ENCODE data around the gene DAPK1. TPM values are rescaled to one million over a fixed set of nuclear protein-coding genes. Genes with fewer than 3 reads are reported as not detected.

The DAPK1 gene
- total and polyA plus RNA-seq, 10 of the 15 experiments (the other 5 are each of a cell fraction or from before 2014, with no cell fraction given): 8.2 to 94.7 (median 51.6) TPM

DNA sequence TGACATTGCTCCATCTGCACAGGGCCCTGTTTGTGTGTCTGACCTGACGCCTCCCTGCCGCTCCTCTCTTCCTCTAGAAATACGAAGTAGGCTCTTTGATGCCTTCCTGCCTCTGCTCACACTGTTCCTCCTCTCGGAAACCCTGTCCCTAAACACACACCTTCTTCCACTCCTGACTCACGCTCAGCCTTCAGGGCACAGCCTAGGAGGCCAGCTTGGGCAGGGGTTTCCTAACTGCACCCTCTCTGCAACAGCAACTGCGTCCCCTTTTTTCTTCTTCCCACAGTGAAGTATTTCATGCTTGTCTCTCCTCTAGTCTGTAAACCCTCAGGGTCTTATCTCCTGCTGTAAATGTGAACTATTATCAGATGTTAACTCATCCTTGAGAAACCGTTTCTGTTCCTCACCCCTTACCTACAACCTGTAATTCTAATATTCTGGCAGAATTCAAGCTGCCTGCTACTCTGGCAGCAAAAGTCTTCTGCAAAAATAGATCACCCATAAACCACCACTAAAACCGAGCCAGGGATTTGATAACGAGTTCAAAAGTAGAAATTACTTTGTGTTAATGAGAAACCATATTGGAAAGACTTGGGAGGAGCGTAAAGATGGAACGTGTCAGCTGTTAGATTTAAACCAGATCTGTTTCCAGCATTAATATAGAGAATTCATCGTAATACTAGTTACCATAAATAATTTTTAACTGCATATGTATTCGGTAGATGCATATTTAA lies 100.2 kb downstream of the DAPK1 start:
- WGBS (ENCODE audit: insufficient coverage, insufficient replicate concordance, low lambda C conversion rate, missing lambda C conversion rate): 47% methylated on average over 13 of the region's 13 CpGs
- H3K9me3 ChIP-seq (replicated peaks; ENCODE audit: control insufficient read depth, insufficient read depth, low read length): no peaks in the 10 kb centered on the region
- no peaks in the 10 kb centered on the region for H3K4me1 ChIP-seq (ENCODE audit: control insufficient read depth, insufficient read depth, low read length)
- ChIA-PET POLR2A (interaction anchor here (1.2 kb wide), 1 partner anchor 11 kb away, joined by 3 read pairs; no protein-coding TSS in a partner anchor), SMC1A (ENCODE audit: uncharacterized antibody, unreplicated experiment) (interaction anchor here (1.1 to 1.3 kb wide), 3 partner anchors 17 to 102 kb away, joined by 3 to 5 read pairs (median 4); no protein-coding TSS in a partner anchor), CTCF (no interaction called here), RAD21 (ENCODE audit: unreplicated experiment) (no interaction called here)
- in situ Hi-C loops (cut with MboI): no loop called here
- no peaks in the 10 kb centered on the region for H3K36me3 ChIP-seq (ENCODE audit: control insufficient read depth in 2 of 2, insufficient read depth in 2 of 2, low read length in 1 of 2)
- no peak overlapping the region for H3K4me3 ChIP-seq
- H3K27ac ChIP-seq (ENCODE audit: control insufficient read depth, insufficient read depth): no peak overlapping the region
- DNase-seq (ENCODE audit: low read depth, low spot score) (no peak), FAIRE-seq (no peak), ATAC-seq (no peak)
- no TSS peak for BruUV-seq (replicated peaks)
- no peak overlapping the region for H3K4me2 ChIP-seq (ENCODE audit: control insufficient read depth, insufficient read depth)
- H3K79me2 ChIP-seq (ENCODE audit: control insufficient read depth, insufficient read depth, low read length): peaks cover 2% of the 10 kb centered on the region; the same call in 1 of the 2 replicates
- intact Hi-C loops (cut with micrococcal nuclease; ENCODE audit: unreplicated experiment): no loop called here
- H3K27me3 ChIP-seq (replicated peaks in 1 of 2; ENCODE audit: control insufficient read depth in 2 of 2, insufficient read depth in 2 of 2, low read length in 1 of 2): no peaks in the 10 kb centered on the region
- TF ChIP-seq NR2C2 (IDR thresholded peaks at IDR 0.05; ENCODE audit: borderline replicate concordance, control insufficient read depth, insufficient read length, low read depth): no peak
- TF ChIP-seq RFX5 (IDR thresholded peaks at IDR 0.05; ENCODE audit: low read depth, low read length): no peak
- no peak for TF ChIP-seq MEF2A (IDR thresholded peaks at IDR 0.05; ENCODE audit: insufficient read depth, low read depth, low read length)
- TF ChIP-seq YBX1 (IDR thresholded peaks at IDR 0.05): no peak
- no peak for TF ChIP-seq MXI1 (IDR thresholded peaks at IDR 0.05; ENCODE audit: low read depth, low read length)
- no peak for TF ChIP-seq GATAD2B (conservative IDR thresholded peaks at IDR 0.05; ENCODE audit: low read depth)
- TF ChIP-seq RBBP5 (conservative IDR thresholded peaks at IDR 0.05): no peak
- no peak for TF ChIP-seq DPF2 (IDR thresholded peaks at IDR 0.05)
- no peak for TF ChIP-seq POLR2AphosphoS5 (IDR thresholded peaks at IDR 0.05; ENCODE audit: low read length)
- no peak for TF ChIP-seq NR2F1 (conservative IDR thresholded peaks at IDR 0.05)
- TF ChIP-seq RAD21 (IDR thresholded peaks at IDR 0.05; ENCODE audit: insufficient read depth, low read depth, low read length): no peak
- no peak for TF ChIP-seq JUNB (IDR thresholded peaks at IDR 0.05)
- TF ChIP-seq FOS (IDR thresholded peaks at IDR 0.05; ENCODE audit: borderline replicate concordance, extremely low read depth, insufficient read length): no peak
- no peaks in the 10 kb centered on the region for H4K20me1 ChIP-seq (ENCODE audit: control insufficient read depth, insufficient read depth)
- no peak overlapping the region for H2AFZ ChIP-seq (ENCODE audit: control insufficient read depth, low read depth, low read length)
- no peak overlapping the region for H3K9ac ChIP-seq (ENCODE audit: control insufficient read depth, insufficient read depth, low read length)
